Activated CD4-positive, alpha-beta T cell treated with anti-CD3 and anti-CD28 coated beads, Interleukin-2, amount 50 U/mL, for 4 hours (primary cell): ENCODE measurements around the gene GAB3.

ENCODE experiments used
- DNase-seq, 2 experiments: peaks; one replicate each; pipeline ENCODE4 v3.0.0-alpha.2; 2020

GAB3 gene

DNA sequence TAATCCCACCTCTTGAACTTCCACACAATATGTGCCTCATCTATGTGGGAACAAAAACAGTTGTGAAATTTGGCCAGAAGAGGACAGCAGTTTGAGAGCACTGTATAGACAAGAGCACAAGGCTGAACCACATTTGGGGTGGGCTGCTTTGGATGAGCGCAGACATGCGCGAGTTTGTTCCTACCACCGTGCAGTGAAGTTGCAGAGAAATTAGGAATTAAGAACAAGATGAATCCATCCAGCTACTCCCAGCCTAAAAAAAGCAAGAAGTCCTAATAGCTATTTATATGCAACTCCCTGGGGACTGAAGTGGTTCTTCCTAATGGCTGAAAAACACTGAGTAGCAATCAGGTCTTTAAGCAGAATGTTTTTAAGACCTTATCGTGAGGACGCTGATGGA, 1.0 kb downstream of the GAB3 start:
- no peak for DNase-seq

- DNase-seq = peak; percentile 22 to 26
Measured at GRCh38 chrX:154748712-154749339, 2.1 kb downstream of the GAB3 start.

DNA sequence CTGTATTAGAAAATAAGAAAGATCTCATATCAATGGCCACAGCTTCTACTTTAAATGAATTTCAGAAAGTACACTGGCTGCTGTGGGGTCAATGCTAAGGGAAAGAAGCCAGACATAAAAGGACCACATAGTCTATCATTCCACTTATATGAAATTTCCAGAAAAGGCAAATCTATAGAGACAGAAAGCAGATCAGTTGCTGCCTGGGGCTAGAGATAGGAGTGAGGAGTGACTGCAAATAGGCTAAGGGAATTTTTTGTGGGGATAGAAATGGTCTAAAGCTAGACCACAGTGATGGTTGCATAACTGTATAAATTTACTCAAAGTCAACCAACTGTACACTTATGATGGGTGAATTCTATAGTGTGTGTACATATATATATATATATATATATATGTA, 8.3 kb downstream of the GAB3 start:
- no peak for DNase-seq

GRCh38 chrX:154739952-154740465, 10.9 kb downstream of the GAB3 start:
- DNase-seq = no peak

DNA sequence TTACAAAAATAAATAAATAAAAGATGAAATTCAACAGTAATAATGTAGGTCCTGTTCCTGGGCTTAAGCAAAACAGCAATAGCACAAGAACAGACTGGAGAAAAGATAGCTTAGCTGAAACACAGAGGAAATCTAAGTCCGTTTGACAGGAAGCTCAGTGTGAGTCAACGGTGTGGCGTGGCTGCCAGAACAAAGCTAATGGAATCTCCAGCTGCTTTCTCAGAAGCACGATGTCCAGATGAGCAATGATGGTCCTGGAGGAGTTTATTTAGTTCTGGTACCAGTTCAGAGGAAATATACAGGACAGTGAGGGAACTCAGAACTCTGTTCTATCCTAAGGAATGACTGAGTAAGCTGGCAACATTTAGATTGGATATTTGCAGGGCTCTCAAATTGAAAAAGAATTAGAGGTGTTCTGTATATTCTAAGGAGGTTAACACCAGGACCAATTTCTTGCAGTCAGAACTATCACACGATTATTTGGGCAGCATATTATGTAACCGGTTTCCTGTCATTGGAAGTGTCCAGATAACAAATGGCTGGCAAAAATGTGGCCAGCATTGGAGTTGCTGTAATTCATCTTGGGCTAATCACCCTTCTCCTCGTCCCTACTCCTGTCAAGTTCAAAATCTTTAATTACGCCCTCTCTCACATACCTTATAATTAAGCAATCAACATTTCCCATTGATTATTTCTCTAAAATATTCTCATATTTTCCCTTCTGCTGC, 12.7 kb downstream of the GAB3 start:
- peak in 1 of 2 experiments; percentile 33 for DNase-seq

DNA sequence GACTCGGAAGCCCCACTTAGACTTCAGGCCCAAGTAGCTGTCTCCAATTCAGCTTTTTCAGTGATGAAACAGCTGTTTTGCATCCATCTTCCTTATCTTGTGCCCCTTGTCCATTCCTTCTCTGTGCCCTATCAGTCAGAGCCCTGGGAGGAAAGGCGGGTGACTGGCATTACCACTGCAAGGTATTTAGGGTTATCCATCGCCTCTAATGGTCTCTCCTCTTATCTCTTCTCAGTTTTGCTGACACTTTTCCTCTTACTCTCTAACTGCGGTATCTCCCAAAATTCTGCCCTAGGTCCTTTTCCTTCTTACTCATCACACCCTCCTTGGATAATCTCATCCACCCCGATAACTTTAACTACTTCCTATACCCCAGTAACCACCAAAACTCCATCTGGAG, 13.7 kb downstream of the GAB3 start:
- no peak for DNase-seq

DNA sequence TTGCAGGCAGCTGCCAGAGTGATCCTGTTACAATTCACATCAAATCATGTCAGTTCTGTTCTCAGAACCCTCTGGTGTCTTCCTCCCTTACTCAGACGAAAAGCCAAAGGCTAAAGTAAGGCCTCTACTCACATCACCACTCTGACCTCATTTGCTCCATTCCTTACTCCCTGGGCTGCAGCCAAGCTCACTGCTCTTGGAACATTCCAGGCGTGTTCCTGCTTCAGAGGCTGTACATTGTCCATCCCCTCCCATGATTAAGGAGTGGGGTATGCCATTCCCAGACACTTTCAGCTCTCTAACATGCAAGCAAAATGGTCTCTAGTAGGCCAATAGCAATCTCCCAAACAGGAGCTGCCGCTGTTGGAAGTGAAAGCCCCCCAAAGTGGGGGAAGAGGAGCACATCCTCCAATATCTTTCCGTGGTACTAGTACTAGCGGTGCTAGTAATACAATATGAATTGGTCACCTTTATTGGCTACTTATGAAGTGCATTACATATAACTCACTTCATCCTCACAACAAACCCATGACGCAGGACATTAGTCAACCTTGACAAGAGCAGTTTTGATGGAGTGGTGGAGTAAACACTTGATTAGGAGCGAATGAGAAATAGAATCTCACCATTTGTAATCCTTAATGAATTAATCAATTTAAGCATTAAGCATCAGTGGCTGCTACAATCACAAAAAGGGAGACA, 15.0 kb downstream of the GAB3 start:
- no peak for DNase-seq

DNA sequence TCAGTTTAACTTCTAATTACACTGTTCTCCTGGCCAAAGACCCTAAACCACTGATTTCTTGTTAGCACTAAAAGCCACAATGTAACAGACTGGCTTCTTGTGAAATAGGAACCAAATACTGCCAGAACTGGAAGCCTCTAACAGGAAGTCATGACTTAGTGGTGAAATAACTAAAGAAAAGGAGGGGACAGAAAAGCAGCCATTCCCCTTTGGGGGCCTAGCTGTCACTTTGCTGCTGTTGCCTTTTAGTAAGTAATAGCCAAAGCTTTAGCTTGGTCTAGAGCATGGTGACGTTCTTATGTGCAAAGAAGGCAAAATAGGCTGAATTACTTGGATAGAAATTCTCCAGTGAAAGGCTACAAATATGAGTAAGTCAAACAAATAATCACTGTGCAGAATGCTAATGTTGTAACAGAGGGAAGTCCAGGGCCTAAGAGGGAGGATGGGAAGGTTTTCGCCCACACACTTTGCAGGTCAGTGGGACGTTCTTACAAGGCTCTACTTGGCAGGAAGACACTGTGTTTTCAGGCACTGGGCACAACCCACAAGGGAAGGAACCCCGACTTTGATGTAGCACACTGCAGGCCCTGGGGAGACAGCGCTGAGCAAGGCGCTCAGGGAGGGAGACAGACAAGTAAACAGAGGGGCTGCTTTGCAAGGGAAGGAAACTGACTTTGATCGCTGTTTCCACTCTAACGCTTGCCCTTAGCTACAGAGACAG, 16.7 kb downstream of the GAB3 start:
- DNase-seq = no peak

DNA sequence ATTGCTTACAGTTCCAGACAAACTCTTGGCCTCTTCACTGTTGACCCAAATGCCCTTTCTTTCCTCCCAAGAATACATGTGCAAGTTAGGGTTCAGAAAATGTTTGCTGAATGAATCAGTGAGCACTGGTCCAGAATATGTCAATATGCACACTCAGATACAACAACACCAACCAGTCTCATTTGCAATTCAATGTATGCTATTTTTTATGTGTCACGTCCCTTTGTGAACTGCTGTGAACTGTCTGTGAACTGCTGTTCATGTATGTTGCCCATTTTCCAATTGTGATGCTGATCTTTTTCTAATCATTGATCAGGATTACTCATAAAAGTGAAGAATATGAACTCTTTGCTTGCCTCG, 17.8 kb downstream of the GAB3 start:
- DNase-seq = no peak

- DNase-seq = no peak
Measured at GRCh38 chrX:154732421-154733065, 18.3 kb downstream of the GAB3 start.

GRCh38 chrX:154731881-154732280, 19.0 kb downstream of the GAB3 start:
- no peak for DNase-seq

- DNase-seq = no peak
Measured at GRCh38 chrX:154731184-154731583, 19.7 kb downstream of the GAB3 start.

DNA sequence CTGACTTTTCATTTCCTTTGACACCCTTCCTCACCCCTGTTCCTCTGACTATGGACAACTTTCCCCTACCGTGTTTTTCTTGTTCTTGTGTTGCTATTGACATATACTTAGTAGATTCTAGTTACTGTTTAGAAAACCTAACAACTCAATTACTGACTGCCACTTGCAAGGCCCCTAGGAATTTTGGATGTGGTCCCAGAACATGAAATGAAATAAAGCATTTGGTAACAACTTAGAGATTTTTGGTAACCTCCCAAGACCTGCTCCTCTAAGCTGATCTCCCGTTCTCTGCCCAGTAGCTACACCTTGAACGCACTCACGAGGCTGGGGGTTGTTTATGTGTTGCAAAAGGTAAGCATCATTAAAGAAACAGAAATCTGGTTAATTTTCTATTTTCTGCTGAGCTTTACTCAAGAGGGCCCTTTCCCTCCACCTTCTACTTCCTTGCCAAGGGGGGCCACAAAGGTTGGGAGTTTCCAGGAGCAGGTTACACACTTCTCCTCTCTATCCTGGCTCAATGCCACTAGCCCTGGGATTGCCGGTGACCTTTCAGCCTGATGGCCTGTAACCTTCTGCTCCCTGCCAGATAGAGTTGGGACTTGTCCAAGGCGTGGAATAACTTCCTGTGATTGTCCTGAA, 20.5 kb downstream of the GAB3 start:
- DNase-seq = no peak

GRCh38 chrX:154729439-154729838, 21.4 kb downstream of the GAB3 start:
- no peak for DNase-seq

DNA sequence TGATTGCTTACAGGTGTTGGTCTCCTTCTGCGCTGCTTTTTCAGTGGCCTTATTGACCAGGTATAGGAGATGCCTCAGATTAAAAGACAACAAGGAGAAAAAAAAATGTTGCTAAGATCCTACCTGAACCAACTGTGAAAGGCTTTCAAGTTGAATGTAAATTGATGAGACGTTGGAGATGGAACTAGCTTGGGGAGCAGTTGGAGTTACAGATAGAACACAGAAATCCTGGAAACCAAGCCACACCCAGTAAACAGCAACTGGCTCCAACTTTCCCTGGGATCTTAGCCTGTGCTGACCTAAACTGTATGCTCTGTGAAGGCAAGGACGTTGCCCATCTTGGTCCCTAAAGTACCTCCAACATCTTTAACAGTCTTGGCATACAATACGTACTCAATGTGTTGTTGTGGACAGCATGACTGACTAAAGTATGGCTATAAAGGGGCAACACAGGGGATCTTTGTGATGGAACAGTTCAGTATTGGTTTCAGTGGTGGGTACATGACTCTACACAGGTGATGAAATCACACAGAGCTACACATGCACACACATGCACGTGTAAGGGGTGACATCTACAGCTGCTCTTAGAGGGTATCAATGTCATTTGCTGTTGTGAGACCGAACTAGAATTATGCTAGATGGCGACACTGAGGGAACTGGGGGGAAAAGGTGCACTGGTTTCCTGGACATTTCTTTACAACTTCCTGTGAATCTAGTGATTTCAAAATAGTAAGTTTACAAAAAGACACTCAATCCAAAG, 22.3 kb downstream of the GAB3 start:
- DNase-seq = no peak

DNA sequence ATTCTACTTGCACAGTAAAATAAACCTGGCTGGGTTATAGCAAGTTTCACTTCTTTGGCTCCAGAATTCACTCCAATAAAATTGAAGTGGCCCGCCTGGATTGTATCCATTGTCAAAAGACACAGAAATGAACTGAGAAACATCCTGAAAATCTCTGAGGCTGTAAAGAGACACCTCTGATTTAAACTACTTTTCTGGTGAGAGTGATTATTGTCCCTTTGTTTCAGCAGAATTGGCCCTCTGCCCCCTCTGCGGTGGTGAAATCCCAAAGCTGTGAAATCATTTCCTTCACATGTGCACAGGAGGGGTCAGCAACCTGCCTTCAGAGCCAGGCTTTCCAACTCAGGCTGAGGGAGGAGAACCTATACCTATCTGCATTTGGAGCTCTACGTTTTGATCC, 23.0 kb downstream of the GAB3 start:
- DNase-seq = no peak

DNA sequence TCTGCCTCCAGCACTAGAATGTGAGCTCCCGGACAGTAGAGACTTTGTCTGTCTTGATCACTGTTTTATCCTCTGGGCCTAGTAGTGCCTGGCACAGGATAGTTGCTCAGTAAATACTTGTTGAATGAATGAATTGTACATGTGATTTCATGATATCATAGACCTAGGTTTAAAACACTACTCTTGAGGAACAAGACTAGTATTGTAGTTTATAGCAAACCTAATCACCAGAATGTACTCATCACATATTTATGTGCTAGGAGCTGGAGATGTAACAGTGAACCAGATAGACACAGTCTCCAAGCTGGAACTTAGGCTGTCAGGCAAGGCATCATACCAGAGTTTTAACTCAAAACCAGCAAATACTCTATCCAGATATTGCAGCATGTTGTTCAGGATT, 23.5 kb downstream of the GAB3 start:
- DNase-seq = no peak

DNA sequence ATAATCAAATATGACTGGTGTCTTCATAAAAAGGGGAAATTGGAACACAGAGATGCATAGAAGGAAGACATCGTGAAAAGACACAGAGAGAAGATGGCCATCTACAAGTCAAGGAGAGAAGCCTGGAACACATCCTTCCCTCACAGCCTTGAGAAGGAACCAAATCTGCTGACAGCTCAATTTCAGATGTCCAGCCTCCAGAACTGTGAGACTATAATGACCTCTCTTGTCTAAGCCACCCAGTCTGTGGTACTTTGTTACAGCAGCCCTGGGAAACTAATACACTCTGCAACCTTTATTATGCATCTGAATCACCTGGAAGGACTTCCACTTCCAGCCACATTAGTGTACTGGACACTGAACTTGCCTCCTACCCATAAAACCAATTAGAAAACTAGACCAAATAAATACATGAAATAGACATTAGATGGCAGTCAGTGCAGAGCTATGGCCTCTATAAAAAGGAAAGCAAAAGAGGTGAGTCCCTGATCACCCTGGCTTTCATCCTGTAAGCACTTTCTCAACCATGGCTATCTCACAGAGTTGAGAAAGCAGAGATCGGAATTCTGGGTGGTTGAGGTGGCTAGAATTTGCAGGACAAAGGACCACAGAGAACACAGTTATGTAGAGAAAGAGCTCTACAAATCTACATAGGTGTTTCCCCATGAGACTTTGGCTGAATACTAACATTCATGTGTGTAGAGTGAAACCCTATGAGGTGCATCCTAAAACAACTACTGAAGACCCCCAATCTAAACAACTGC, 25.7 kb downstream of the GAB3 start:
- DNase-seq = no peak

DNA sequence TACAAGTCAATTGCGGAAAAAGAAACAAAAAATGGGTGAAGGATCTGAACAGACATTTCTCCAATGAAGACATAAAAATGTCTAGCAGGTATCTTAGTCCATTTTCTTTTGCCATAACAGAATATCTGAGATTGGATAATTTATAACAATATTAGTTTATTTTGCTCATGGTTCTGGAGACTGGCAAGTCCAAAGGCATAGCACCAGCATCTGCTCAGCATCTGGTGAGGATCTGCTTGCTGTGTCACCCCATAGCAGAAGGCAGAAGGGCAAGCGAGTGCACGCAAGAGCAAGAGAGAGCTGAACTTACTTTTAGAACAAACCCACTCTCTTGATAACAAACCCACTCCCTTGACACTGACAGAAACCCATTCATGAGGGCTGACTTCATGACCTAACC, 29.7 kb downstream of the GAB3 start:
- DNase-seq = no peak

- no peak for DNase-seq
Measured at GRCh38 chrX:154720067-154720466, 30.8 kb downstream of the GAB3 start.
